Glomerular visceral epithelial cell (primary cell): ENCODE measurements around the gene PHACTR2.
"Not testable (repeated sequence)": the region's sequence is repeated elsewhere in the genome, so short reads cannot be mapped to it uniquely, and the experiment has no call there.

ENCODE experiments used
- DNase-seq: peaks from one replicate; pipeline ENCODE4 v3.0.0-alpha.2; 2016; ENCODE audit errors: extremely low spot score

Gene PHACTR2

GRCh38 chr6:143766185-143766553 lies 88.4 kb downstream of the PHACTR2 start:
- no peak for DNase-seq

GRCh38 chr6:143767433-143767832 lies 89.7 kb downstream of the PHACTR2 start:
- DNase-seq: no peak

GRCh38 chr6:143772116-143773086 lies 94.6 kb downstream of the PHACTR2 start:
- no peak for DNase-seq

- DNase-seq: no peak
Measured at GRCh38 chr6:143773506-143774150, 95.9 kb downstream of the PHACTR2 start.

- no peak for DNase-seq
Measured at GRCh38 chr6:143774347-143774746, 96.6 kb downstream of the PHACTR2 start.

GRCh38 chr6:143775336-143775735 lies 97.6 kb downstream of the PHACTR2 start:
- no peak for DNase-seq

GRCh38 chr6:143778926-143779325 lies 101.2 kb downstream of the PHACTR2 start:
- DNase-seq: no peak

GRCh38 chr6:143782481-143782880 lies 104.7 kb downstream of the PHACTR2 start:
- no peak for DNase-seq

GRCh38 chr6:143783077-143783476 lies 105.3 kb downstream of the PHACTR2 start:
- no peak for DNase-seq

- no peak for DNase-seq
Measured at GRCh38 chr6:143784316-143784715, 106.6 kb downstream of the PHACTR2 start.

- not testable (repeated sequence) for DNase-seq
Measured at GRCh38 chr6:143786371-143786770, 108.6 kb downstream of the PHACTR2 start.

GRCh38 chr6:143792402-143793279 lies 114.9 kb downstream of the PHACTR2 start:
- no peak for DNase-seq

GRCh38 chr6:143793280-143793619 lies 115.5 kb downstream of the PHACTR2 start:
- DNase-seq: no peak

- DNase-seq: not testable (repeated sequence)
Measured at GRCh38 chr6:143796551-143796950, 118.8 kb downstream of the PHACTR2 start.

- DNase-seq: not testable (repeated sequence)
Measured at GRCh38 chr6:143798487-143798886, 120.7 kb downstream of the PHACTR2 start.

- DNase-seq: no peak
Measured at GRCh38 chr6:143802833-143803565, 125.2 kb downstream of the PHACTR2 start.

GRCh38 chr6:143803769-143804568 lies 126.2 kb downstream of the PHACTR2 start:
- no peak for DNase-seq

GRCh38 chr6:143804835-143805239 lies 127.1 kb downstream of the PHACTR2 start:
- no peak for DNase-seq

GRCh38 chr6:143806282-143807102 lies 128.7 kb downstream of the PHACTR2 start:
- DNase-seq: peak; percentile 72
